ENCODE results near the gene ANGPTL1.

ANGPTL1 gene

GRCh38 chr1:178802873-178803272 lies 68.0 kb downstream of the ANGPTL1 start:
- no peak overlapping the region for H3K4me3 ChIP-seq (ENCODE audit: low read depth, low read length)
- TF ChIP-seq MYC (IDR thresholded peaks at IDR 0.05; ENCODE audit: low read depth, low read length), result no peak
- no peak for TF ChIP-seq MAX (IDR thresholded peaks at IDR 0.05; ENCODE audit: low read depth, low read length)
- no peak for TF ChIP-seq CTCF (IDR thresholded peaks at IDR 0.05; ENCODE audit: low read depth, low read length)
- no peak for TF ChIP-seq POLR2A (IDR thresholded peaks at IDR 0.05; ENCODE audit: extremely low read depth, insufficient read length)
- DNase-seq (ENCODE audit: low read depth), result no peak
